Calu3 (cell line): ENCODE results near the gene CBFA2T2. TPM values are rescaled to one million over a fixed set of nuclear protein-coding genes. Genes with fewer than 3 reads are reported as not detected.
A peak's percentile ranks its signal among the peaks of the same experiment; 100 is the strongest.

ENCODE experiments used
- BruUV-seq: library from RNA; stranded (reverse); fragments of 400-500 nt; replicated peaks from 2 replicates; lab custom pipeline; 2021; lab: Mats Ljungman, UMichigan
- CTCF ChIA-PET: fragments of 300-600 bp; sonication (Branson Sonifier 250); formaldehyde crosslinking; loops from one replicate; lab custom pipeline; 2022; ENCODE audit warnings: antibody characterized with exemption; lab: Charles Lee
- DNase-seq: peaks from one replicate; pipeline ENCODE4 v3.0.0; 2022
- H3K27ac Mint-ChIP-seq: one replicate; pipeline ENCODE4 v1.8.0; 2022; ENCODE audit warnings: mixed read lengths; ENCODE audit not compliant: unreplicated experiment
- H3K27me3 Mint-ChIP-seq: one replicate; pipeline ENCODE4 v1.8.0; 2022; ENCODE audit warnings: mixed read lengths; ENCODE audit not compliant: unreplicated experiment
- H3K36me3 Mint-ChIP-seq: one replicate; pipeline ENCODE4 v1.8.0; 2022; ENCODE audit warnings: mild to moderate bottlenecking, moderate library complexity, mixed read lengths; ENCODE audit not compliant: insufficient read depth, unreplicated experiment
- H3K4me1 Mint-ChIP-seq: one replicate; pipeline ENCODE4 v1.8.0; 2022; ENCODE audit warnings: mild to moderate bottlenecking, low read depth, mixed read lengths; ENCODE audit not compliant: unreplicated experiment
- H3K4me3 Mint-ChIP-seq: one replicate; pipeline ENCODE4 v1.8.0; 2022; ENCODE audit warnings: mild to moderate bottlenecking, low read depth, moderate library complexity, mixed read lengths; ENCODE audit not compliant: unreplicated experiment
- H3K9me3 Mint-ChIP-seq: one replicate; pipeline ENCODE4 v1.8.0; 2022; ENCODE audit warnings: low read depth, mixed read lengths; ENCODE audit not compliant: unreplicated experiment
- CTCF ChIP-seq: fragments of 200-600 bp; IDR thresholded peaks from one replicate; pipeline ENCODE4 v1.8.0; 2022; ENCODE audit warnings: antibody characterized with exemption; ENCODE audit not compliant: unreplicated experiment
- intact Hi-C: fragments of 100-400 bp; cut with micrococcal nuclease; formaldehyde crosslinking; loops from one replicate; pipeline ENCODE4 v1.10.0; 2022; ENCODE audit not compliant: unreplicated experiment
- total RNA-seq: library from RNA; stranded (reverse); gene quantifications from 2 replicates; pipeline ENCODE4 v1.2.3, GENCODE V29; 2022

The CBFA2T2 gene
- total RNA-seq, 1 experiment from 2014 or later: 20.5 TPM

GRCh38 chr20:33659341-33660034, 169.6 kb downstream of the CBFA2T2 start:
- no TSS peak for BruUV-seq
- no peaks in the 10 kb centered on the region for H3K9me3 Mint-ChIP-seq
- DNase-seq: no peak
- CTCF ChIA-PET: no interaction called here
- peaks cover 23% of the 10 kb centered on the region for H3K4me1 Mint-ChIP-seq
- no peak for TF ChIP-seq CTCF
- H3K4me3 Mint-ChIP-seq: no peak overlapping the region
- H3K36me3 Mint-ChIP-seq: peaks cover 35% of the 10 kb centered on the region
- no peak overlapping the region for H3K27ac Mint-ChIP-seq
- intact Hi-C loops: loop anchor here (10.0 kb wide), 1 partner anchor 455 kb away; the partner anchor contains the start of gene EIF2S2
- H3K27me3 Mint-ChIP-seq: no peaks in the 10 kb centered on the region

DNA sequence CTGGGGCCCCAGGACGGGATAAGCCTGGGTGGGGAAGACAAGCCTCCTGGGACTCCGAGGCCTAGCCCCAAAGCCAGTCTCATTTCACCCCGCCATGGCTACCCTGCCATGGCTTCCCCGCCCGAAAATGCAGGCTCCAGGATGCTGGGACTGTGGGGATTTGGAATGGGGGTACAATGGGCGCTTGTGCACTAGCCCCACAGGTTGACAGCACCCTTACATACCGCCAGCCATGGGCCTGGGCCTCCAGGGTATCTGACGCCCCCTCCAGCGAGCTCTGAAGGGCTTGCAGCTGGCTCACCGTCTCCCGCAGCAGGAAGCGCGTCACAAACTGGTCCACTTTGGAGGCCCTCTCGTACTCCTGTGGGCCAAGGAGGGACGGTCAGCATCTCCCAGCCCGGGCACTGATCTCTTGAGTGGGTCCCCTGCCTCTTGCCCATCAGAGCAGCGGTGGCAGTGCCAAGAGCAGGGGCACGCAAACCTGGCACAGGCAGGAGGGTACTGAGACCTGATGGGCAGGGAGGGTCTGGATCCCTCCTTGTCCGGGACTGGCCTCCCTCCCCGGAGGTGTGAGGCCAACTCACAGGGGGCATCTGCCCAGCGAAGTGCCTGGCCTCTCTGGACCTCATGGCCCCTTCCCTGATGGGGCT, 170.3 kb downstream of the CBFA2T2 start:
- H3K27ac Mint-ChIP-seq: no peak overlapping the region
- H3K4me3 Mint-ChIP-seq: no peak overlapping the region
- no TSS peak for BruUV-seq
- CTCF ChIA-PET: no interaction called here
- no peak for TF ChIP-seq CTCF
- H3K9me3 Mint-ChIP-seq: no peaks in the 10 kb centered on the region
- peaks cover 35% of the 10 kb centered on the region for H3K36me3 Mint-ChIP-seq
- H3K4me1 Mint-ChIP-seq: peaks cover 23% of the 10 kb centered on the region
- intact Hi-C loops: loop anchor here (10.0 kb wide), 1 partner anchor 455 kb away; the partner anchor contains the start of gene EIF2S2
- no peaks in the 10 kb centered on the region for H3K27me3 Mint-ChIP-seq
- DNase-seq: no peak

- no peaks in the 10 kb centered on the region for H3K9me3 Mint-ChIP-seq
- H3K4me1 Mint-ChIP-seq: peaks cover 25% of the 10 kb centered on the region
- H3K27me3 Mint-ChIP-seq: no peaks in the 10 kb centered on the region
- peaks cover 35% of the 10 kb centered on the region for H3K36me3 Mint-ChIP-seq
- no peak overlapping the region for H3K4me3 Mint-ChIP-seq
- CTCF ChIA-PET: no interaction called here
- intact Hi-C loops: loop anchor here (10.0 kb wide), 1 partner anchor 454 kb away; the partner anchor contains the start of gene EIF2S2
- DNase-seq: no peak
- BruUV-seq: no TSS peak
- no peak overlapping the region for H3K27ac Mint-ChIP-seq
- TF ChIP-seq CTCF: no peak
Measured at GRCh38 chr20:33660685-33661058, 170.8 kb downstream of the CBFA2T2 start.

GRCh38 chr20:33662172-33662571, 172.3 kb downstream of the CBFA2T2 start, which contains the start of gene C20orf144:
C20orf144 (plus strand) TSS chr20:33662327; CDS start chr20:33662346, 19 bp downstream.
- CTCF ChIA-PET: interaction anchor here (0.8 kb wide), 1 partner anchor 11 kb away, joined by 3 read pairs; no protein-coding TSS in a partner anchor
- no TSS peak for BruUV-seq
- no peak for TF ChIP-seq CTCF
- H3K4me1 Mint-ChIP-seq: peaks cover 39% of the 10 kb centered on the region
- no peaks in the 10 kb centered on the region for H3K27me3 Mint-ChIP-seq
- H3K4me3 Mint-ChIP-seq: peak within 1 kb of the TSS; percentile 89
- DNase-seq: no peak
- H3K36me3 Mint-ChIP-seq: peaks cover 48% of the 10 kb centered on the region
- intact Hi-C loops: loop anchor here (10.0 kb wide), 1 partner anchor 453 kb away; the partner anchor contains the start of gene EIF2S2
- H3K27ac Mint-ChIP-seq: peak within 1 kb of the TSS; percentile 81
- H3K9me3 Mint-ChIP-seq: no peaks in the 10 kb centered on the region
